Natural killer cell (primary cell): ENCODE results near the gene LRRC4B. TPM values are rescaled to one million over a fixed set of nuclear protein-coding genes. Genes with fewer than 3 reads are reported as not detected.

Source experiments
- ATAC-seq, 3 donors: fragments of 150-1000 bp in 2 of 3; fragments of 200-7000 bp in 1 of 3; cut with Tn5 transposase; 1 replicate in 1 of 3; 2 replicates in 2 of 3; pipeline ENCODE4 v1.10.0; 2021; ENCODE audit warnings: mild to moderate bottlenecking in 2 of 3, moderate library complexity in 2 of 3
- DNase-seq, 2 donors: peaks; one replicate each; pipeline versions ENCODE4 v3.0.0 to v3.0.0-alpha.2; 2013 to 2021; ENCODE audit warnings: mixed read lengths in 1 of 2
- H3K27ac ChIP-seq: one replicate; pipeline ENCODE4 v1.5.1; 2013; ENCODE audit warnings: mild to moderate bottlenecking, low read length
- H3K27me3 ChIP-seq: one replicate; pipeline ENCODE4 v1.6.1; 2013; ENCODE audit warnings: low read length; ENCODE audit not compliant: control insufficient read depth, insufficient read depth
- H3K36me3 ChIP-seq: one replicate; pipeline ENCODE4 v1.6.1; 2013; ENCODE audit warnings: low read length; ENCODE audit not compliant: control insufficient read depth, insufficient read depth
- H3K4me1 ChIP-seq: one replicate; pipeline ENCODE4 v1.6.1; 2013; ENCODE audit warnings: low read length; ENCODE audit not compliant: control insufficient read depth, insufficient read depth
- H3K4me3 ChIP-seq: one replicate; pipeline ENCODE4 v1.5.1; 2013; ENCODE audit warnings: low read length
- H3K9me3 ChIP-seq: one replicate; pipeline ENCODE4 v1.6.1; 2013; ENCODE audit warnings: low read length; ENCODE audit not compliant: control insufficient read depth, insufficient read depth
- H3K27ac Mint-ChIP-seq, 2 donors: one replicate each; pipeline ENCODE4 v1.8.0; 2022; ENCODE audit warnings: mild to moderate bottlenecking in 2 of 2, mixed read lengths in 2 of 2, moderate library complexity in 1 of 2
- H3K27me3 Mint-ChIP-seq, 2 donors: one replicate each; pipeline ENCODE4 v1.8.0; 2022; ENCODE audit warnings: low read depth in 2 of 2, mixed read lengths in 2 of 2
- H3K36me3 Mint-ChIP-seq: one replicate; pipeline ENCODE4 v1.8.0; 2022; ENCODE audit warnings: mixed read lengths
- H3K4me1 Mint-ChIP-seq, 2 donors: one replicate each; pipeline ENCODE4 v1.8.0; 2022; ENCODE audit warnings: mixed read lengths in 2 of 2
- H3K4me3 Mint-ChIP-seq: one replicate; pipeline ENCODE4 v1.8.0; 2022; ENCODE audit warnings: mild to moderate bottlenecking, moderate library complexity, mixed read lengths
- H3K9me3 Mint-ChIP-seq, 2 donors: one replicate each; pipeline ENCODE4 v1.8.0; 2022; ENCODE audit warnings: mixed read lengths in 2 of 2
- WGBS: methylation state at CpG from one replicate; pipeline ENCODE4 v1.1.7; 2013; ENCODE audit warnings: missing lambda C conversion rate; ENCODE audit not compliant: insufficient coverage; 5-methylcytosine and 5-hydroxymethylcytosine counted together
- intact Hi-C: fragments of 100-400 bp; cut with micrococcal nuclease; formaldehyde crosslinking; loops from one replicate; pipeline ENCODE4 v1.14.2; 2022
- total RNA-seq, 4 donors: library from RNA; stranded (reverse); fragments of 120-200 nt in 1 of 4; gene quantifications; one replicate each; pipeline versions ENCODE4 v1.2.3 to v1.2.4, GENCODE V29; 2013 to 2022
- TF ChIP-seq, protein P1 (sequence below): fragments of 200-600 bp; IDR thresholded peaks from one replicate; pipeline ENCODE4 v1.8.0; 2022; ENCODE audit warnings: antibody characterized with exemption

LRRC4B gene
- total RNA-seq, 3 donors from 2014 or later (not counting 1 experiment from before 2014, with no cell fraction given): not detected

DNA sequence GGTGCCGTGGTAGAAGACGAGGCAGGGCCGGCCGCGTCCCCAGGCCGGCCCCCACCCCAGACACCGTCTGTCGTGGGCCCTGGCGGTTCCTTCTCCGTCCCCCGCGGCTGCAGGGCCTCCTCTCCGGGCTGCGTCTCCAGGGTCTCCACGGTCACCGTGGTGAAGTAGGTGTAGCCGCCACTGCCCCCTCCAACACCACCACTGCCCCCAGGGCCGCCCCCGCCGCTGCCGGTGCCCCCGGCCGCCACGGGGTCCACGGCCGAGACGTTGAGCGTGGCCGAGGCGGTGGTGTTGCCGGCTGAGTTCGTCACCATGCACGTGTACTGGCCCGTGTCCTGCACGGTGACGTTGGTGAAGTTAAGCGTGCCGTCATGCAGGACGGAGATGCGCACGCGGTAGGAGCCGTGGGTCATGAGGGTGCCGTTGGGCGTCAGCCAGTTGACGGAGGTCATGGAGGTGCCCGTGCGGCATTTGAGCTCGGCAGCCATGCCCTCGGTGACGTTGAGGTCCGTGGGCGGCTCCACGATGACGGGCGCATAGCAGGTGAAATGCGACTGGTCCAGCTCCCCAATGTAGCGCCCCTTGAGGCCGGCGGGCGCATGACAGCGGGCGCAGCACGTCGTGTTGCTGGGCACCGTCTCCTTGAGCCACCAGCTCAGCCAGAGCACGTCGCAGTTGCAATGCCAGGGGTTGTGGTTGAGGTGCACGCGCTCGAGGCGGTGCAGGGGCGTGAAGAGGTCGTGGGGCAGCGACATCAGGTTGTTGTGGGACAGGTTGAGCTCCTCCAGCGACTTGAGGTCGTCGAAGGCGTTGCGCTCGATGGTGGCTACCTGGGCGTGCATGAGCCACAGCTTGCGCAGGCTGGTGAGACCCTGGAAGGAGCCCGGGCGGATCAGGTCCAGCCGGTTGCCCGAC is 49.9 kb downstream of the LRRC4B start:
- intact Hi-C loops: no loop called here
- DNase-seq (no peak), ATAC-seq (no peak)
- peaks cover 0 to 3% of the 10 kb centered on the region in 2 donors for H3K27me3 Mint-ChIP-seq
- no peak overlapping the region for H3K27ac ChIP-seq
- no peak overlapping the region for H3K27ac Mint-ChIP-seq
- H3K9me3 Mint-ChIP-seq: no peaks in the 10 kb centered on the region
- H3K9me3 ChIP-seq: no peaks in the 10 kb centered on the region
- H3K27me3 ChIP-seq: no peaks in the 10 kb centered on the region
- H3K36me3 Mint-ChIP-seq: no peaks in the 10 kb centered on the region
- H3K4me3 Mint-ChIP-seq: no peak overlapping the region
- no peak overlapping the region for H3K4me3 ChIP-seq
- no peaks in the 10 kb centered on the region for H3K4me1 ChIP-seq
- TF ChIP-seq, protein P1, sequence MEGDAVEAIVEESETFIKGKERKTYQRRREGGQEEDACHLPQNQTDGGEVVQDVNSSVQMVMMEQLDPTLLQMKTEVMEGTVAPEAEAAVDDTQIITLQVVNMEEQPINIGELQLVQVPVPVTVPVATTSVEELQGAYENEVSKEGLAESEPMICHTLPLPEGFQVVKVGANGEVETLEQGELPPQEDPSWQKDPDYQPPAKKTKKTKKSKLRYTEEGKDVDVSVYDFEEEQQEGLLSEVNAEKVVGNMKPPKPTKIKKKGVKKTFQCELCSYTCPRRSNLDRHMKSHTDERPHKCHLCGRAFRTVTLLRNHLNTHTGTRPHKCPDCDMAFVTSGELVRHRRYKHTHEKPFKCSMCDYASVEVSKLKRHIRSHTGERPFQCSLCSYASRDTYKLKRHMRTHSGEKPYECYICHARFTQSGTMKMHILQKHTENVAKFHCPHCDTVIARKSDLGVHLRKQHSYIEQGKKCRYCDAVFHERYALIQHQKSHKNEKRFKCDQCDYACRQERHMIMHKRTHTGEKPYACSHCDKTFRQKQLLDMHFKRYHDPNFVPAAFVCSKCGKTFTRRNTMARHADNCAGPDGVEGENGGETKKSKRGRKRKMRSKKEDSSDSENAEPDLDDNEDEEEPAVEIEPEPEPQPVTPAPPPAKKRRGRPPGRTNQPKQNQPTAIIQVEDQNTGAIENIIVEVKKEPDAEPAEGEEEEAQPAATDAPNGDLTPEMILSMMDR: no peak
- no peaks in the 10 kb centered on the region for H3K36me3 ChIP-seq
- H3K4me1 Mint-ChIP-seq: no peaks in the 10 kb centered on the region
- 96% methylated on average over 87 of the region's 87 CpGs for WGBS

DNA sequence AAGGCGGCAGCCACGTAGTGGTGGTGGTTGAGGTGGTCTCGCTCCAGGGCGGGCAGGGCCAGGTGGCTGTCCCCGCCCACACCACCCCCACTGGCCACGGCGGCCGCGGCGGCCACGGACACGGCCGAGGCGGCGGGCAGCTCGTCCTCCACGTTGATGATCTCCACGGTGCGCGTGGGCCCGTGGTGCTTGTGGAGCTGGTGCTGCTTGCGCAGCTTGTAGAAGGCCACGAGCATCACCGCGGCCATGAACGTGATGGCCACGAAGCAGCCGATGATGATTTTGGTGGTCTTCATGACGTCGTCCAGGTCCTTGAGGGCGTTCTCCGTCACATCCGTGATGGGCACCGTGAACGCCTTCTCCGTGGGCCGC is 50.5 kb downstream of the LRRC4B start:
- no peak overlapping the region for H3K27ac Mint-ChIP-seq
- TF ChIP-seq, protein P1: no peak
- Histone ChIP-seq H3K27me3 (no peaks in the 10 kb centered on the region), H3K9me3 (no peaks in the 10 kb centered on the region), H3K4me3 (no peak overlapping the region), H3K36me3 (no peaks in the 10 kb centered on the region), H3K4me1 (no peaks in the 10 kb centered on the region), H3K27ac (no peak overlapping the region)
- no peaks in the 10 kb centered on the region for H3K9me3 Mint-ChIP-seq
- H3K4me3 Mint-ChIP-seq: no peak overlapping the region
- WGBS: 95% methylated on average over 37 of the region's 37 CpGs
- H3K36me3 Mint-ChIP-seq: no peaks in the 10 kb centered on the region
- DNase-seq (no peak), ATAC-seq (no peak)
- H3K27me3 Mint-ChIP-seq: peaks cover 0 to 3% of the 10 kb centered on the region in 2 donors
- no peaks in the 10 kb centered on the region for H3K4me1 Mint-ChIP-seq
- intact Hi-C loops: no loop called here

DNA sequence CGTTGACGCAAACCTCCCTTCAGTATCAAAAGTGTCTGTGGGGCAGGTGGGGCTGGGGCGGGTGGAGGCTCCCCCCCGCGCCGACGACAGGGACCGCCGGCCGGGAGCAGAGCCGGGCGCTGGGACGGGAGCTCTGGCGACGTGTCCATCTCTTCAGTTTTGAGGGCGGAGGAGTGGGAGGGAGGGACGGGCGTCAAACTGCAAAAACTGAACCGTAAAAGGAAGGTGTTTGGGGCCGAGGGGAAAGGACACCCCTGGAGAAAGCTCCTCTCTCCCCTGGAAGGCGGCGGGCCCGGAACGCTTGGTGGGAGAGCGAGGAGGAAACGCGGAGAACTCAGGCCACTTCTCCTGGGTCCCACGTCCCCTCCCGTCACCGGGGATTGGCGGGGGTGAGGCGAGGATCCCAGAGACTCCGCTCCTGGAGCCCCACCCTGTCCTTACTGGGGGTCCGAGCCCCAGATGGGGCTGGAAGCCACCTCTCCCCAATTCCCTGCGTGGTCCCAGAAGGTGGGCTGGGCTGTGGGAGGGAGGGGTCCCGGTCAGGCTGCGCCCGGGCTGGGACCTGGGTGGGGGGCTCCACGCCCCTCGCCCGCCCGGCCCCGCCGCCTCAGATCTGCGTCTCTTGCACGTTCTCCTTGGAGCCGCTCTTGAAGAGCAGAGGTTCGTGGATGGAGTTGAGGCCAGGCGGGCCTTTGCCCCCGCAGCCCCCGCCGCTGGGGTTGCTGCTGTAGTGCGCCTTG is 51.1 kb downstream of the LRRC4B start:
- intact Hi-C loops: no loop called here
- Histone ChIP-seq H3K4me1 (peaks cover under 1% of the 10 kb centered on the region), H3K27ac (no peak overlapping the region), H3K27me3 (no peaks in the 10 kb centered on the region), H3K36me3 (no peaks in the 10 kb centered on the region), H3K9me3 (no peaks in the 10 kb centered on the region), H3K4me3 (no peak overlapping the region)
- Mint-ChIP-seq H3K27ac (no peak overlapping the region), H3K4me1 (no peaks in the 10 kb centered on the region), H3K4me3 (no peak overlapping the region), H3K36me3 (no peaks in the 10 kb centered on the region), H3K27me3 (peaks cover 0 to 3% of the 10 kb centered on the region in 2 donors), H3K9me3 (no peaks in the 10 kb centered on the region)
- no peak for ATAC-seq
- TF ChIP-seq, protein P1: no peak
- DNase-seq: no peak
- 72% methylated on average over 50 of the region's 53 CpGs for WGBS
